Measurements from ENCODE around the gene ELOVL4.

Gene ELOVL4

GRCh38 chr6:79872986-79873385 lies 74.4 kb downstream of the ELOVL4 start:
- Histone ChIP-seq H2BK120ac (ENCODE audit: low read depth, low read length) (no peak overlapping the region), H3K4ac (ENCODE audit: low read depth in 1 of 2, low read length in 2 of 2) (no peak overlapping the region), H3K4me3 (ENCODE audit: insufficient read depth in 1 of 2, low read depth in 1 of 2, low read length in 2 of 2) (no peak overlapping the region), H3K9ac (ENCODE audit: low read length) (no peak overlapping the region), H3K36me3 (ENCODE audit: control insufficient read depth in 1 of 2, insufficient read depth in 2 of 2, low read depth in 1 of 2, low read length in 2 of 2) (no peaks in the 10 kb centered on the region), H2BK5ac (ENCODE audit: low read depth, low read length, poor library complexity, severe bottlenecking) (no peak overlapping the region), H3K14ac (ENCODE audit: low read length in 2 of 2) (no peak overlapping the region), H2BK12ac (ENCODE audit: low read length in 2 of 2) (no peak overlapping the region), H3K27me3 (ENCODE audit: control insufficient read depth in 1 of 2, insufficient read depth in 1 of 2, low read length in 2 of 2) (peaks cover 6 to 8% of the 10 kb centered on the region in 2 experiments), H3K27ac (ENCODE audit: low read length, poor library complexity, severe bottlenecking) (no peak overlapping the region), H3K4me1 (ENCODE audit: control insufficient read depth, insufficient read depth, low read depth, low read length) (peaks cover 1% of the 10 kb centered on the region), H2BK15ac (ENCODE audit: low read depth, poor library complexity, severe bottlenecking) (no peak overlapping the region), H2AFZ (ENCODE audit: low read depth, low read length) (no peak overlapping the region), H2AK5ac (ENCODE audit: low read length, severe bottlenecking) (no peak overlapping the region), H3K23ac (ENCODE audit: low read length in 2 of 2) (no peak overlapping the region), H4K91ac (ENCODE audit: low read length) (no peak overlapping the region), H3K18ac (ENCODE audit: low read depth in 1 of 2, low read length in 2 of 2) (no peak overlapping the region), H4K8ac (ENCODE audit: low read length) (no peak overlapping the region), H3K9me3 (ENCODE audit: control insufficient read depth, low read length) (no peaks in the 10 kb centered on the region), H3K4me2 (ENCODE audit: low read length, poor library complexity, severe bottlenecking) (no peak overlapping the region), H3K79me1 (replicated peaks; ENCODE audit: low read length, poor library complexity, severe bottlenecking) (no peaks in the 10 kb centered on the region)
- WGBS: 90% methylated on average over 2 of the region's 2 CpGs
- DNase-seq: peak; percentile 50

DNA sequence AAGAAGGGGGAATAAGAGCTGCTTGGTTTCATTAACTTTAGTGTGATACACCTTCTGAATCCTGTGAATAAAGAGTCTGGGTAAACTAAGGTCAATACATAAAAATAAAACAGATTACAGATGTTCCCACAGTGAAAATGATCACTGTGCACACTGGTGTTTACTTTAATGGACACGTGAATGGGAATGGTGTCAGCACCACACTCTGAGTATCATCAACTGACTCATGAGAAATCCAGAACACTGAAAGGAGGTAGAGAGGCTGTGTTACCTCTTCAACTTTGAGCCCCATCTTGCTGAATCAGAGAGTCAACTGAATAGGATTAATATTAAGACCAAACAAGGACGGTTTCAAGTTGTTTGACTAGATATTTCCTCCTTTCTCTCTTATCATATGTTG lies 75.0 kb downstream of the ELOVL4 start:
- Histone ChIP-seq H3K23ac (ENCODE audit: low read length in 2 of 2) (no peak overlapping the region), H2AFZ (ENCODE audit: low read depth, low read length) (no peak overlapping the region), H4K91ac (ENCODE audit: low read length) (no peak overlapping the region), H3K4me2 (ENCODE audit: low read length, poor library complexity, severe bottlenecking) (no peak overlapping the region), H3K14ac (ENCODE audit: low read length in 2 of 2) (no peak overlapping the region), H2AK5ac (ENCODE audit: low read length, severe bottlenecking) (no peak overlapping the region), H2BK12ac (ENCODE audit: low read length in 2 of 2) (no peak overlapping the region), H2BK120ac (ENCODE audit: low read depth, low read length) (no peak overlapping the region), H3K4me3 (ENCODE audit: insufficient read depth in 1 of 2, low read depth in 1 of 2, low read length in 2 of 2) (no peak overlapping the region), H3K27me3 (ENCODE audit: control insufficient read depth in 1 of 2, insufficient read depth in 1 of 2, low read length in 2 of 2) (peaks cover 6 to 8% of the 10 kb centered on the region in 2 experiments), H2BK15ac (ENCODE audit: low read depth, poor library complexity, severe bottlenecking) (no peak overlapping the region), H3K4me1 (ENCODE audit: control insufficient read depth, insufficient read depth, low read depth, low read length) (peaks cover 1% of the 10 kb centered on the region), H3K79me1 (replicated peaks; ENCODE audit: low read length, poor library complexity, severe bottlenecking) (no peaks in the 10 kb centered on the region), H3K18ac (ENCODE audit: low read depth in 1 of 2, low read length in 2 of 2) (no peak overlapping the region), H3K36me3 (ENCODE audit: control insufficient read depth in 1 of 2, insufficient read depth in 2 of 2, low read depth in 1 of 2, low read length in 2 of 2) (no peaks in the 10 kb centered on the region), H4K8ac (ENCODE audit: low read length) (no peak overlapping the region), H2BK5ac (ENCODE audit: low read depth, low read length, poor library complexity, severe bottlenecking) (no peak overlapping the region), H3K9me3 (ENCODE audit: control insufficient read depth, low read length) (no peaks in the 10 kb centered on the region), H3K4ac (ENCODE audit: low read depth in 1 of 2, low read length in 2 of 2) (no peak overlapping the region), H3K27ac (ENCODE audit: low read length, poor library complexity, severe bottlenecking) (no peak overlapping the region), H3K9ac (ENCODE audit: low read length) (no peak overlapping the region)
- WGBS: 70% methylated on average over 2 of the region's 2 CpGs
- DNase-seq: peak; percentile 4

- H3K9me3 ChIP-seq (ENCODE audit: control insufficient read depth, low read length): no peaks in the 10 kb centered on the region
- DNase-seq: peak; percentile 69
- 1% methylated on average over 20 of the region's 20 CpGs for WGBS
- no peak overlapping the region for H4K91ac ChIP-seq (ENCODE audit: low read length)
- H3K4me1 ChIP-seq (ENCODE audit: control insufficient read depth, insufficient read depth, low read depth, low read length): peaks cover 1% of the 10 kb centered on the region
- peak overlapping the region; percentile 36 for H2AFZ ChIP-seq (ENCODE audit: low read depth, low read length)
- H3K14ac ChIP-seq (ENCODE audit: low read length in 2 of 2): no peak overlapping the region
- peak overlapping the region; percentile 62 for H4K8ac ChIP-seq (ENCODE audit: low read length)
- no peak overlapping the region for H3K18ac ChIP-seq (ENCODE audit: low read depth in 1 of 2, low read length in 2 of 2)
- H3K23ac ChIP-seq (ENCODE audit: low read length in 2 of 2): no peak overlapping the region
- peak overlapping the region in 1 of 2 experiments; percentile 64 for H3K4ac ChIP-seq (ENCODE audit: low read depth in 1 of 2, low read length in 2 of 2)
- H2BK5ac ChIP-seq (ENCODE audit: low read depth, low read length, poor library complexity, severe bottlenecking): no peak overlapping the region
- H2AK5ac ChIP-seq (ENCODE audit: low read length, severe bottlenecking): no peak overlapping the region
- no peaks in the 10 kb centered on the region for H3K79me1 ChIP-seq (replicated peaks; ENCODE audit: low read length, poor library complexity, severe bottlenecking)
- no peak overlapping the region for H3K27ac ChIP-seq (ENCODE audit: low read length, poor library complexity, severe bottlenecking)
- H3K27me3 ChIP-seq (ENCODE audit: control insufficient read depth in 1 of 2, insufficient read depth in 1 of 2, low read length in 2 of 2): no peaks in the 10 kb centered on the region
- no peak overlapping the region for H2BK120ac ChIP-seq (ENCODE audit: low read depth, low read length)
- peak overlapping the region; percentile 75 for H3K4me2 ChIP-seq (ENCODE audit: low read length, poor library complexity, severe bottlenecking)
- no peaks in the 10 kb centered on the region for H3K36me3 ChIP-seq (ENCODE audit: control insufficient read depth in 1 of 2, insufficient read depth in 2 of 2, low read depth in 1 of 2, low read length in 2 of 2)
- peak overlapping the region; percentile 75 for H2BK15ac ChIP-seq (ENCODE audit: low read depth, poor library complexity, severe bottlenecking)
- H2BK12ac ChIP-seq (ENCODE audit: low read length in 2 of 2): no peak overlapping the region
- peak overlapping the region; percentile 77 for H3K9ac ChIP-seq (ENCODE audit: low read length)
- H3K4me3 ChIP-seq (ENCODE audit: insufficient read depth in 1 of 2, low read depth in 1 of 2, low read length in 2 of 2): peak overlapping the region in 1 of 2 experiments; percentile 65
These were observed 77.7 kb downstream of the ELOVL4 start for GRCh38 chr6:79869600-79870084.

GRCh38 chr6:79869184-79869583 lies 78.2 kb downstream of the ELOVL4 start:
- H3K14ac ChIP-seq (ENCODE audit: low read length in 2 of 2): no peak overlapping the region
- H3K27me3 ChIP-seq (ENCODE audit: control insufficient read depth in 1 of 2, insufficient read depth in 1 of 2, low read length in 2 of 2): no peaks in the 10 kb centered on the region
- no peaks in the 10 kb centered on the region for H3K9me3 ChIP-seq (ENCODE audit: control insufficient read depth, low read length)
- H3K9ac ChIP-seq (ENCODE audit: low read length): peak overlapping the region; percentile 77
- no peak overlapping the region for H2BK12ac ChIP-seq (ENCODE audit: low read length in 2 of 2)
- no peak overlapping the region for H4K91ac ChIP-seq (ENCODE audit: low read length)
- no peaks in the 10 kb centered on the region for H3K36me3 ChIP-seq (ENCODE audit: control insufficient read depth in 1 of 2, insufficient read depth in 2 of 2, low read depth in 1 of 2, low read length in 2 of 2)
- no peak overlapping the region for H2BK15ac ChIP-seq (ENCODE audit: low read depth, poor library complexity, severe bottlenecking)
- H2BK5ac ChIP-seq (ENCODE audit: low read depth, low read length, poor library complexity, severe bottlenecking): no peak overlapping the region
- peaks cover 1% of the 10 kb centered on the region for H3K4me1 ChIP-seq (ENCODE audit: control insufficient read depth, insufficient read depth, low read depth, low read length)
- H3K4me3 ChIP-seq (ENCODE audit: insufficient read depth in 1 of 2, low read depth in 1 of 2, low read length in 2 of 2): no peak overlapping the region
- H3K4ac ChIP-seq (ENCODE audit: low read depth in 1 of 2, low read length in 2 of 2): no peak overlapping the region
- 67% methylated on average over 3 of the region's 6 CpGs for WGBS
- no peak overlapping the region for H2AFZ ChIP-seq (ENCODE audit: low read depth, low read length)
- H4K8ac ChIP-seq (ENCODE audit: low read length): no peak overlapping the region
- no peaks in the 10 kb centered on the region for H3K79me1 ChIP-seq (replicated peaks; ENCODE audit: low read length, poor library complexity, severe bottlenecking)
- H2AK5ac ChIP-seq (ENCODE audit: low read length, severe bottlenecking): no peak overlapping the region
- H3K23ac ChIP-seq (ENCODE audit: low read length in 2 of 2): no peak overlapping the region
- H3K18ac ChIP-seq (ENCODE audit: low read depth in 1 of 2, low read length in 2 of 2): no peak overlapping the region
- no peak overlapping the region for H2BK120ac ChIP-seq (ENCODE audit: low read depth, low read length)
- no peak overlapping the region for H3K4me2 ChIP-seq (ENCODE audit: low read length, poor library complexity, severe bottlenecking)
- no peak overlapping the region for H3K27ac ChIP-seq (ENCODE audit: low read length, poor library complexity, severe bottlenecking)
- no peak for DNase-seq
